GM20000 (cell line): ENCODE data around the gene PTPN21.

Experiments used
- DNase-seq: peaks from one replicate; pipeline ENCODE4 v3.0.0; 2012; ENCODE audit warnings: low spot score
- TF ChIP-seq, protein P1 (sequence below): IDR thresholded peaks from 2 replicates; pipeline ENCODE4 v1.5.1; 2012; ENCODE audit warnings: mild to moderate bottlenecking, control low read depth; ENCODE audit errors: extremely low read depth, missing control alignments

The PTPN21 gene

DNA sequence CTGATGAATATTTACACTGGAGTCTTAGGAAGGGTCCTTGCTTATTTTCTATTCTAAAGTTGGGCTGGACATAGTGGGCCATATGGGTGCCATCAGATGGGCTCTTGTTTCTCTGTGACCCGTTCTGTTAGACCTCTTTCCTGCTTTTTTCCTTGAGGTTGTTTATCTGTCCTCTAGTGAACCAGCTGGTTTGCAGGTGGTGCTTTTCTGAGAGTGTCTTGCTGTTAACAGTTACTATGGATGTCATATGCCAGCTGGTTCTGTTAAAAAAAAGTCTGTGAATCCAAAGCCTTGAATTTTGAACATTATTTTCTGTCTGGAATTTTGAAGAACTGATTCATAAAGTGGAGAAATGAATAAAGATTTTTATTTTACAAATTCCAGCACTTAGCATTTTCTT lies 37.2 kb upstream of the PTPN21 start:
- DNase-seq, result no peak
- TF ChIP-seq, protein P1, sequence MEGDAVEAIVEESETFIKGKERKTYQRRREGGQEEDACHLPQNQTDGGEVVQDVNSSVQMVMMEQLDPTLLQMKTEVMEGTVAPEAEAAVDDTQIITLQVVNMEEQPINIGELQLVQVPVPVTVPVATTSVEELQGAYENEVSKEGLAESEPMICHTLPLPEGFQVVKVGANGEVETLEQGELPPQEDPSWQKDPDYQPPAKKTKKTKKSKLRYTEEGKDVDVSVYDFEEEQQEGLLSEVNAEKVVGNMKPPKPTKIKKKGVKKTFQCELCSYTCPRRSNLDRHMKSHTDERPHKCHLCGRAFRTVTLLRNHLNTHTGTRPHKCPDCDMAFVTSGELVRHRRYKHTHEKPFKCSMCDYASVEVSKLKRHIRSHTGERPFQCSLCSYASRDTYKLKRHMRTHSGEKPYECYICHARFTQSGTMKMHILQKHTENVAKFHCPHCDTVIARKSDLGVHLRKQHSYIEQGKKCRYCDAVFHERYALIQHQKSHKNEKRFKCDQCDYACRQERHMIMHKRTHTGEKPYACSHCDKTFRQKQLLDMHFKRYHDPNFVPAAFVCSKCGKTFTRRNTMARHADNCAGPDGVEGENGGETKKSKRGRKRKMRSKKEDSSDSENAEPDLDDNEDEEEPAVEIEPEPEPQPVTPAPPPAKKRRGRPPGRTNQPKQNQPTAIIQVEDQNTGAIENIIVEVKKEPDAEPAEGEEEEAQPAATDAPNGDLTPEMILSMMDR, result no peak

DNA sequence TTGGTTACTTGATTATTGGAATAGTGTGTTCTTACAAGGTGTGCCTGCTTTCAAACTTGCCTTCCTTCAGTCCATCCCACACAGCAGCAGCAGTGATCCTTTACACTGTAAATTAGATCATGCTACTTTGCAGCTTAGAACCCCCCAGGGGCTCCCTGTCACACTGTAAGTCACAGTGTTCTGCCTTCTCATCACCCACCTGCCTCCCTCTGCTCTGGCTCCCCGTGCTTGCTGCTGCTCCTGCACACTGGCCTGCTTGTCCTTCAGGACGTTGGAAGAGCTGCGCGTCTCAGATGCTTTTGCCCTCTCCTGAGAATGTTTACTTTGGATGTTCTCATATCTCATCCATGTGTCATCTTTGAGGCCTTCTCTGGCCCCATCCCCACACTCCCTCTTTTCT lies 35.4 kb upstream of the PTPN21 start:
- DNase-seq, result no peak
- TF ChIP-seq, protein P1, result no peak

DNA sequence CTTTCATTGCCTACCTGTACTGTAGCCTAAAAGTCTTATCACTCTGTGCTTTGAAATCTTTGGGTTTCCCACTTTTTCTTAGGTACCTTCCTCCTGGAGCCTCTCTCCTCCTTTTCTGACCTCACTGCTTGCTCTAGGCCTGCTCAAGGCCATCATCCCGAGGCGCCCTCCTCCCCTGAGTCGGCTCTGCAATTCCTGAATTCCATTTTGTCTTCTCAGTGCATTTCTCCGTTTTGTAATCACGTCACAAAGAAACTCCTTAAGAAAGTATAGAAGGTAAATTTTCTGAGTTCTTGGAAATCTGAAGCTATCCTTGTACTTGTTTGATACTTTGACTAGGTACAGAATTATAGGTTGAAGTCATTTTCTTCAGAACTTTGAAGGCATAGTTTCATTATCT lies 33.3 kb upstream of the PTPN21 start:
- TF ChIP-seq, protein P1, result no peak

DNA sequence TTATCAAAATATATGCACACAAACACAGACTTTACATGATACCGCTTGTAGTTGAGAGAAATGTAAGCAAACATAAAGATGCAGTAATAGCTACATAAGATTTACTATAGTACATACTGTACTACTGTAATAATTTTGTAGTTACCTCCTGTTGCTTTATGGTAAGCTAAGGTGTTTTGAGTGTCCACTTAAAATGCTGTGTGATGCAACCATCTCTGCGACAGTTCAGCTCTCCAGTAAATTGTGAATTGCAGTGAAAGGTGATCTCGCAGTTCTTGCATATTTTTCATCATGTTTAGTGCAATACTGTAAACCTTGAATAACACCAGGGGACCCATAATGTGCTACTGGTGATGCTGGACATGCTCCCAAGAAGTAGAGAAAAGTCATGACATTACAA lies 29.6 kb upstream of the PTPN21 start:
- TF ChIP-seq, protein P1, result no peak
- no peak for DNase-seq

More for the DNA sequence above, 33.3 kb upstream of the PTPN21 start:
- DNase-seq, result no peak

DNA sequence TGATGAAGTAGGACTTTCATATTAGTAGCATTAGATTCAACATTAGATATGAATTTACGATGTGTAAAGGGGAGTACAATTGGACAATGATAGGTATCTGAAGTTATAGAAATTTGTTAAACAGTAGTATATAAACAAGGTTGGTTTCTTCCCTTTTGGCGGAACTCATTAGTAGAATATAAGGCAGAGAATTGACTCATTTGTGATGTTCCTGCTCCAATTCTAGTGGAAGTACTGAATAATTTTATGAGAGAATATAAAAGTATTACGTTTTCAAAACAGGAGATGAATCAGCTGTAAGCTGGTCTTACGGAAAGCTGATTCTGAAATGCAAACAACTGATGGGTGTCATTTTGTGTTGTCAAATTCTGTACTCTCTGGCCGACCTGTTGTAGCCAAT lies 21.4 kb upstream of the PTPN21 start:
- TF ChIP-seq, protein P1, result no peak
- no peak for DNase-seq

DNA sequence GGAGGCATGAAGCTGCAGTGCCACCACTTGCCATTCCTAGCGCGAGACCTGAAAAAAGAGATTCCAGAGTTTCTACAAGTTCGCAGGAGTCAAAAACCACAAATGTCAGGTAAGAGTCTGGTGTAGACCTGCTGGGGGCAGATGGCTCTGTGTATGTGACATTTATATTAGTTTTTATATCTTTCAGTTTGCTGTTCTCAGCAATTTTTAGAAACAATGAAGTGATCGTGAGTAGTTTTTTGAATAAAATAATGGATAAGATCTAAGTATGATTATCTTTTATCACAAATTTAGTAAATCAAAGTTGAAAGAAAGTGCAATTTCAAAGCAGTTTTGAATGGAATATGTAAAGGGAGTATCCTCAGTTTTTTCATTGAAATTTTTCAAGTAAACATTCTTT lies 17.3 kb upstream of the PTPN21 start:
- TF ChIP-seq, protein P1, result no peak
- DNase-seq, result no peak

DNA sequence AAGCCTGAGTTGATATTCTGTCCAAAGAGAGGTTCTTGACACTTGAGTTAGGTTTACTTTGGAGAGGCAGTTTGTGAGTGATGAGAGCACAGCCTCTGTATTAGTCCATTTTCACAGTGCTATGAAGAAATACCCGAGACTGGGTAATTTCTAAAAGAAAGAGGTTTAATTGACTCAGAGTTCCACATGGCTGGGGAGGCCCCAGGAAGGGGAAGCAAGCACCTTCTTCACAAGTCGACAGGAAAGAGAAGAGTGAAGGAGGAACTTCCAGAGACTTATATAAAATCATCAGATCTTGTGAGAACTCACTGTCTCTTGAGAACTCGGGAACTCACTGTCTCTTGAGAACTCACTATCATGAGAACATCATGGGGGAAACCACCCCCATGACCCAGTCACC lies 13.4 kb upstream of the PTPN21 start:
- no peak for DNase-seq
- TF ChIP-seq, protein P1, result no peak
